K562 (cell line): ENCODE results near the gene RPL7A. TPM values are rescaled to one million over a fixed set of nuclear protein-coding genes. Genes with fewer than 3 reads are reported as not detected.

ENCODE experiments used
- CCNT2 ChIP-seq: IDR thresholded peaks from 2 replicates; pipeline ENCODE4 v1.6.1; 2011; ENCODE audit warnings: borderline replicate concordance, low read depth, mild to moderate bottlenecking, moderate library complexity, mixed read lengths, low read length; ENCODE audit not compliant: insufficient read length; ENCODE audit errors: extremely low read depth
- CHD4 ChIP-seq: fragments of 200-600 bp; sonication (generic); IDR thresholded peaks from 3 replicates; pipeline ENCODE4 v1.6.1; 2012; ENCODE audit warnings: low read depth, mild to moderate bottlenecking, mixed read lengths, low read length, inconsistent platforms; ENCODE audit not compliant: insufficient read depth, insufficient replicate concordance, poor library complexity, severe bottlenecking
- CREB3L1 ChIP-seq: fragments of 450-650 bp; IDR thresholded peaks from 2 replicates; pipeline ENCODE4 v1.6.1; 2014; ENCODE audit warnings: low read depth, mild to moderate bottlenecking, moderate library complexity, borderline replicate concordance
- ETS1 ChIP-seq: conservative IDR thresholded peaks from 2 replicates; pipeline ENCODE4 v1.6.1; 2011; ENCODE audit warnings: low read depth, mild to moderate bottlenecking, low read length; ENCODE audit not compliant: control insufficient read depth
- FIP1L1 ChIP-seq: fragments of 200-400 bp; formaldehyde crosslinking; IDR thresholded peaks from 2 replicates; pipeline ENCODE4 v1.6.1; 2018; ENCODE audit warnings: mild to moderate bottlenecking, low read depth, low read length; ENCODE audit not compliant: poor library complexity, severe bottlenecking
- FOXJ3 ChIP-seq: sonication (generic); formaldehyde crosslinking; IDR thresholded peaks from 2 replicates; pipeline ENCODE4 v1.4.0; 2020; ENCODE audit warnings: mild to moderate bottlenecking, missing genetic modification reagents
- HDAC1 ChIP-seq, 2 experiments: fragments of 450-650 bp; IDR thresholded peaks; 2 replicates each; pipeline ENCODE4 v1.6.1; 2016 to 2017; ENCODE audit warnings: inconsistent platforms in 1 of 2, mild to moderate bottlenecking in 1 of 2, moderate library complexity in 1 of 2
- JUND ChIP-seq, 2 experiments: IDR thresholded peaks; 2 replicates in 1 of 2; 3 replicates in 1 of 2; pipeline ENCODE4 v1.6.1; 2011; ENCODE audit warnings: borderline replicate concordance in 2 of 2, low read depth in 2 of 2, low read length in 2 of 2, improper control_type of control experiment in 1 of 2, missing biosample characterization in 1 of 2, missing genetic modification characterization in 1 of 2, missing genetic modification reagents in 1 of 2
- KDM1A ChIP-seq, 2 experiments: fragments of 450-650 bp; IDR thresholded peaks; 2 replicates each; pipeline ENCODE4 v1.6.1; 2016; ENCODE audit warnings: mild to moderate bottlenecking in 2 of 2
- MTA1 ChIP-seq: fragments of 450-650 bp; IDR thresholded peaks from 2 replicates; pipeline ENCODE4 v1.6.1; 2017; ENCODE audit warnings: borderline replicate concordance
- NFE2 ChIP-seq: IDR thresholded peaks from 2 replicates; pipeline ENCODE4 v1.6.1; 2014; ENCODE audit warnings: antibody characterized with exemption, low read depth
- NFXL1 ChIP-seq: fragments of 450-650 bp; formaldehyde crosslinking; IDR thresholded peaks from 2 replicates; pipeline ENCODE4 v1.4.0; 2021; ENCODE audit warnings: mild to moderate bottlenecking
- PHB ChIP-seq: fragments of 250-450 bp; sonication (Bioruptor Pico); IDR thresholded peaks from 2 replicates; pipeline ENCODE4 v1.5.0; 2021
- PTRF ChIP-seq: fragments of 450-650 bp; IDR thresholded peaks from 2 replicates; pipeline ENCODE4 v1.6.1; 2016; ENCODE audit warnings: mild to moderate bottlenecking, missing genetic modification characterization, missing compliant biosample characterization
- RBM14 ChIP-seq: fragments of 200-400 bp; formaldehyde crosslinking; IDR thresholded peaks from 2 replicates; pipeline ENCODE4 v1.6.1; 2018; ENCODE audit warnings: low read depth, mild to moderate bottlenecking, low read length, moderate library complexity, borderline replicate concordance; ENCODE audit not compliant: insufficient read depth
- RBM39 ChIP-seq: fragments of 200-400 bp; formaldehyde crosslinking; optimal IDR thresholded peaks from 2 replicates; pipeline ENCODE3; 2018; ENCODE audit warnings: low read depth, low read length
- STAT5B ChIP-seq: fragments of 250-450 bp; sonication (Bioruptor Pico); IDR thresholded peaks from 2 replicates; pipeline ENCODE4 v1.8.0; 2021; ENCODE audit warnings: mild to moderate bottlenecking, inconsistent platforms
- ZC3H4 ChIP-seq: sonication (generic); formaldehyde crosslinking; IDR thresholded peaks from 2 replicates; pipeline ENCODE4 v1.9.0; 2021; ENCODE audit warnings: missing genetic modification reagents, borderline replicate concordance
- ZNF140 ChIP-seq: fragments of 250-450 bp; sonication (Bioruptor Pico); IDR thresholded peaks from 2 replicates; pipeline ENCODE4 v1.8.0; 2021; ENCODE audit warnings: moderate library complexity, mild to moderate bottlenecking, inconsistent platforms
- ZNF165 ChIP-seq: fragments of 250-450 bp; sonication (Bioruptor Pico); IDR thresholded peaks from 2 replicates; pipeline ENCODE4 v1.4.0; 2020; ENCODE audit warnings: borderline replicate concordance
- ZNF280B ChIP-seq: fragments of 250-450 bp; sonication (Bioruptor Pico); IDR thresholded peaks from 2 replicates; pipeline ENCODE4 v1.5.1; 2021; ENCODE audit warnings: mild to moderate bottlenecking
- ZNF316 ChIP-seq: fragments of 450-650 bp; IDR thresholded peaks from 2 replicates; pipeline ENCODE4 v1.6.1; 2016
- ZNF384 ChIP-seq: IDR thresholded peaks from 2 replicates; pipeline ENCODE4 v1.6.1; 2012; ENCODE audit warnings: low read depth, low read length, improper control_type of control experiment
- ZNF583 ChIP-seq: fragments of 250-450 bp; sonication (Bioruptor Pico); IDR thresholded peaks from 2 replicates; pipeline ENCODE4 v1.4.0; 2020
- polyA plus RNA-seq, 8 experiments: library from polyadenylated mRNA; depleted of rRNA in 4 of 8; stranded (reverse) in 5 of 8; unstranded in 3 of 8; fragments of >200 nt; fragmentation: Nextera tagmentation in 2 of 8; fragmentation: Illumina TruSeq in 1 of 8; extraction: Ambion mirVana in 2 of 8; extraction: Trizol in 1 of 8; gene quantifications; 2 replicates each; pipeline versions ENCODE4 v1.2.1 to v1.2.3, GENCODE V29; 2011 to 2014; ENCODE audit warnings: inconsistent platforms in 1 of 8, missing spikeins in 1 of 8
- total RNA-seq, 7 experiments: library from RNA; depleted of rRNA in 6 of 7; stranded (reverse); fragments of >200 nt in 6 of 7; fragmentation: Illumina TruSeq in 2 of 7; extraction: Trizol in 2 of 7; gene quantifications; 2 replicates each; pipeline versions ENCODE4 v1.2.1 to v1.2.3, GENCODE V29; 2011 to 2021; ENCODE audit warnings: low replicate concordance in 1 of 7

RPL7A gene
- total and polyA plus RNA-seq, 9 of the 15 experiments (the other 6 are each of a cell fraction or from before 2014, with no cell fraction given), result 1,935 to 3,760 (median 2,652) TPM

GRCh38 chr9:133375724-133376654, 28.0 kb downstream of the RPL7A start, which contains the start of the genes STKLD1 and SURF4 (continued):
- TF ChIP-seq PHB (CRISPR knock-in tag), result no peak
- TF ChIP-seq NFE2, result no peak
- TF ChIP-seq FOXJ3 (CRISPR knock-in tag), result no peak
- no peak for TF ChIP-seq MTA1
- no peak for TF ChIP-seq ZNF165 (CRISPR knock-in tag)
- TF ChIP-seq JUND (IDR thresholded peaks at IDR 0.05; ENCODE audit: borderline replicate concordance, low read depth, low read length), result peak; percentile 69; the same call in 1 of the 2 replicates
- no peak for TF ChIP-seq JUND (tag; IDR thresholded peaks at IDR 0.05; ENCODE audit: borderline replicate concordance, low read depth, low read length)
- peak; percentile 100 for TF ChIP-seq CREB3L1
- TF ChIP-seq KDM1A (IDR thresholded peaks at IDR 0.05), result no peak
- TF ChIP-seq NFXL1, result no peak
- TF ChIP-seq ZNF280B, result no peak
- peak; percentile 88 for TF ChIP-seq ETS1
- TF ChIP-seq RBM14, result no peak
- no peak for TF ChIP-seq PTRF
- TF ChIP-seq HDAC1 (IDR thresholded peaks at IDR 0.05), result peak in 1 of 2 experiments; percentile 71; a peak in 2 of 4 replicates
- TF ChIP-seq CCNT2, result peak; percentile 84
- TF ChIP-seq ZNF583 (CRISPR knock-in tag), result no peak
- no peak for TF ChIP-seq RBM39
- no peak for TF ChIP-seq ZC3H4 (CRISPR knock-in tag)
- no peak for TF ChIP-seq ZNF140 (CRISPR knock-in tag)
- TF ChIP-seq ZNF316, result no peak
- no peak for TF ChIP-seq STAT5B (CRISPR knock-in tag)
- peak; percentile 59 for TF ChIP-seq FIP1L1
- no peak for TF ChIP-seq CHD4
- TF ChIP-seq ZNF384, result no peak
